ENCODE data around the gene TMSB10.

GRCh38 chr2:84855731-84856130 is 49.7 kb upstream of the TMSB10 start:
- TF ChIP-seq CTCF (IDR thresholded peaks at IDR 0.05; ENCODE audit: low read length) (no peak), EZH2 (IDR thresholded peaks at IDR 0.05; ENCODE audit: borderline replicate concordance, low read length) (no peak)
